Ishikawa (cell line): ENCODE data around the gene BAHD1.
A peak's percentile ranks its signal among the peaks of the same experiment; 100 is the strongest.

ENCODE experiments used
- CEBPB ChIP-seq: IDR thresholded peaks from 2 replicates; pipeline ENCODE4 v1.6.1; 2012
- CREB1 ChIP-seq: IDR thresholded peaks from 2 replicates; pipeline ENCODE4 v1.6.1; 2012; ENCODE audit warnings: low read depth
- EGR1 ChIP-seq: IDR thresholded peaks from 2 replicates; pipeline ENCODE4 v1.6.1; 2012
- EP300 ChIP-seq: IDR thresholded peaks from 2 replicates; pipeline ENCODE4 v1.6.1; 2012; ENCODE audit warnings: borderline replicate concordance
- FOXM1 ChIP-seq: IDR thresholded peaks from 2 replicates; pipeline ENCODE4 v1.6.1; 2012; ENCODE audit warnings: low read depth, borderline replicate concordance
- NFIC ChIP-seq: IDR thresholded peaks from 2 replicates; pipeline ENCODE4 v1.6.1; 2012
- RAD21 ChIP-seq: IDR thresholded peaks from 2 replicates; pipeline ENCODE4 v1.6.1; 2012; ENCODE audit warnings: low read depth
- TAF1 ChIP-seq: IDR thresholded peaks from 2 replicates; pipeline ENCODE4 v1.6.1; 2012; ENCODE audit warnings: low read depth, mild to moderate bottlenecking
- TCF12 ChIP-seq: IDR thresholded peaks from 2 replicates; pipeline ENCODE4 v1.6.1; 2012; ENCODE audit warnings: low read depth
- TEAD4 ChIP-seq: IDR thresholded peaks from 2 replicates; pipeline ENCODE4 v1.6.1; 2012
- YY1 ChIP-seq: IDR thresholded peaks from 2 replicates; pipeline ENCODE4 v1.6.1; 2012; ENCODE audit warnings: low read depth
- ZBTB7A ChIP-seq: IDR thresholded peaks from 2 replicates; pipeline ENCODE4 v1.6.1; 2012; ENCODE audit warnings: low read depth
- TF ChIP-seq, protein P1 (sequence below): IDR thresholded peaks from 2 replicates; pipeline ENCODE4 v1.6.1; 2012; ENCODE audit warnings: low read depth, mild to moderate bottlenecking
- TF ChIP-seq, protein P2 (sequence below): IDR thresholded peaks from 2 replicates; pipeline ENCODE4 v1.6.1; 2012
- TF ChIP-seq, protein P3 (sequence below): IDR thresholded peaks from 2 replicates; pipeline ENCODE4 v1.6.1; 2012

Gene BAHD1

DNA sequence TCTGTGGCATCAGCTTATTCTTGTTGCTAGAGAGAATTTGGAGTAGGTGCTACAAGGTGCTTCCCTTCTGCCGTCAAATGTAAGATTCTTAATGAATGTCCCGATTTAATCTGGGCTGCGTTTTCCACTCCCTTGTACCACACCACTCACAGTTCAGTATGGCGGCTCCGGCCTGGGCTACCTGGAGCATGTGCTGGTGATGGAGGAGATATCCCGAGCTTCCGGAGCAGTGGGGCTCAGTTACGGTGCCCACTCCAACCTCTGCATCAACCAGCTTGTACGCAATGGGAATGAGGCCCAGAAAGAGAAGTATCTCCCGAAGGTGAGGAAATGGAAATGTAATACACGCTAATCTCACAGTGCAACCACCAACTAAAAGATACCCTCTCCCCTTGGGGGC, 30.3 kb upstream of the BAHD1 start:
- no peak for TF ChIP-seq EGR1

DNA sequence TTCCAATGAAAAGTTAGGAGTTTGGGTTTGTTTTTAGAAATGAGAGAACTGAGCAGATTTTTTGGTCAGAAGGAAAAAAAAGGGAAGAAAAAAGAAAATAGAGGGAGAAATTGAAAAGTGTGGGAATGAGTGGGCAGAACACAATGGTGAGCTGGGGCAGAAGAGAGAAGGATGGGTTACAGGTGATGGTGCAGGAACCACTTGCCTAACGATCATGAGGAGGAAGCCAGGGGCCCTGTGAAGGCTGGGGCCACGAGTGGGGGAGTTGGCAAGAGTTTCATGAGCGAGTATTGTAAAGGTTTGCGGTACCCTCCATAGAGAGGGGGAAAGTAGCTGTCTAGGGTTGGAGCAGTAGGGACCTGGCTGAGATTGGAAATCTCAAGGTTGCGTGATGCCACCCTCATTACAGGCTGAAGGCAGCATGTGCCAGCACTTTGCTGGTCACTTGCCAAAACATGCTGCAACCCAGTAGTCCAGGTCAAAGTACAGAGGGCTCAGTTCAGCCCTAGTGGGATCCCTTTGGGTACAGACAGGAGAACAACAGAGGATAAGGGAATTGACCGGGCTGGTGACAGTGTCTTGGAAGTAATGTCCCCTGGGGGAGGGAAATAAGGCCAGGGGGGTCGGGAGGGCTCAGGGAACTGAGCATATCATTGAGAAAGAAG, 28.5 kb upstream of the BAHD1 start:
- TF ChIP-seq EGR1 (no peak), EP300 (no peak), ZBTB7A (no peak), TCF12 (no peak), TAF1 (no peak)

DNA sequence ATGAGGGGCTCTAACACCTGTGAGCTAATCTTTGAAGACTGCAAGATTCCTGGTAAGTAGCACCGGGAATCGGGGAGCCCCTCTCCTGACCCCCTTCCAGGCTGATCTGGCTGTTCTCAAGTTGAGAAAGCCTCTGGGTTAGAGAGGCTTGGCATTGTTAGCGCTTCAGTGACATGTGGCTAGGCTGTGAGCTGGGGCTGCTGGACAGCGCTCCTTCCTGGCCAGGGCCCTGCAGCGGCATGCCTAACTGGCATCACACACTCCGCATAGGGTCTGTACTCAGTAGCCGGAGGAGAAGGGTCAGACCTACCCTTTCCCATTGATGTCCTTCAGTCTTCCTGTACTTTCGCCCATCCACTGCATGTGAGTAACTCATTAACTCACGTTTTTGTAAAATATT, 27.7 kb upstream of the BAHD1 start:
- TF ChIP-seq, protein P1, sequence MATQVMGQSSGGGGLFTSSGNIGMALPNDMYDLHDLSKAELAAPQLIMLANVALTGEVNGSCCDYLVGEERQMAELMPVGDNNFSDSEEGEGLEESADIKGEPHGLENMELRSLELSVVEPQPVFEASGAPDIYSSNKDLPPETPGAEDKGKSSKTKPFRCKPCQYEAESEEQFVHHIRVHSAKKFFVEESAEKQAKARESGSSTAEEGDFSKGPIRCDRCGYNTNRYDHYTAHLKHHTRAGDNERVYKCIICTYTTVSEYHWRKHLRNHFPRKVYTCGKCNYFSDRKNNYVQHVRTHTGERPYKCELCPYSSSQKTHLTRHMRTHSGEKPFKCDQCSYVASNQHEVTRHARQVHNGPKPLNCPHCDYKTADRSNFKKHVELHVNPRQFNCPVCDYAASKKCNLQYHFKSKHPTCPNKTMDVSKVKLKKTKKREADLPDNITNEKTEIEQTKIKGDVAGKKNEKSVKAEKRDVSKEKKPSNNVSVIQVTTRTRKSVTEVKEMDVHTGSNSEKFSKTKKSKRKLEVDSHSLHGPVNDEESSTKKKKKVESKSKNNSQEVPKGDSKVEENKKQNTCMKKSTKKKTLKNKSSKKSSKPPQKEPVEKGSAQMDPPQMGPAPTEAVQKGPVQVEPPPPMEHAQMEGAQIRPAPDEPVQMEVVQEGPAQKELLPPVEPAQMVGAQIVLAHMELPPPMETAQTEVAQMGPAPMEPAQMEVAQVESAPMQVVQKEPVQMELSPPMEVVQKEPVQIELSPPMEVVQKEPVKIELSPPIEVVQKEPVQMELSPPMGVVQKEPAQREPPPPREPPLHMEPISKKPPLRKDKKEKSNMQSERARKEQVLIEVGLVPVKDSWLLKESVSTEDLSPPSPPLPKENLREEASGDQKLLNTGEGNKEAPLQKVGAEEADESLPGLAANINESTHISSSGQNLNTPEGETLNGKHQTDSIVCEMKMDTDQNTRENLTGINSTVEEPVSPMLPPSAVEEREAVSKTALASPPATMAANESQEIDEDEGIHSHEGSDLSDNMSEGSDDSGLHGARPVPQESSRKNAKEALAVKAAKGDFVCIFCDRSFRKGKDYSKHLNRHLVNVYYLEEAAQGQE: peak; percentile 46; the same call in 1 of the 2 replicates
- TF ChIP-seq CREB1: no peak
- TF ChIP-seq NFIC: no peak

DNA sequence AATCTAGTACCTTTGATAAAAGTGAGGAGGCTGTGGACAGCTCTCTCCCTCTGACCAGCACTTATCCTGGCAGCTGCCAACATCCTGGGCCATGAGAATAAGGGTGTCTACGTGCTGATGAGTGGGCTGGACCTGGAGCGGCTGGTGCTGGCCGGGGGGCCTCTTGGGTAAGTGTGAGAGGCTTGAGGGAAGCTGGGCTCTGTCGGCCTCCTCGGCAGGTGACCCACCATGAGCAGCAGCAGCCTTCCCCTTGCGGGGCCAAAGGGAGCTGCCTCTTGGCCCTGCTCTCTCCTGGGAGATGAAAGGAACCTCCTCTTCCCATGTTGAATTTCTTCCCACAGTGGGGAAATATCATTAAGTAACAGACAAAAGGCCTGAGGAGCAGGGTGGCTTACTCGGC, 25.9 kb upstream of the BAHD1 start:
- no peak for TF ChIP-seq CREB1
- no peak for TF ChIP-seq NFIC
- TF ChIP-seq, protein P2, sequence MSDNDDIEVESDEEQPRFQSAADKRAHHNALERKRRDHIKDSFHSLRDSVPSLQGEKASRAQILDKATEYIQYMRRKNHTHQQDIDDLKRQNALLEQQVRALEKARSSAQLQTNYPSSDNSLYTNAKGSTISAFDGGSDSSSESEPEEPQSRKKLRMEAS: no peak
- TF ChIP-seq, protein P1: no peak
- no peak for TF ChIP-seq RAD21
- TF ChIP-seq TAF1: no peak
- no peak for TF ChIP-seq TCF12
- no peak for TF ChIP-seq EP300
- TF ChIP-seq, protein P3, sequence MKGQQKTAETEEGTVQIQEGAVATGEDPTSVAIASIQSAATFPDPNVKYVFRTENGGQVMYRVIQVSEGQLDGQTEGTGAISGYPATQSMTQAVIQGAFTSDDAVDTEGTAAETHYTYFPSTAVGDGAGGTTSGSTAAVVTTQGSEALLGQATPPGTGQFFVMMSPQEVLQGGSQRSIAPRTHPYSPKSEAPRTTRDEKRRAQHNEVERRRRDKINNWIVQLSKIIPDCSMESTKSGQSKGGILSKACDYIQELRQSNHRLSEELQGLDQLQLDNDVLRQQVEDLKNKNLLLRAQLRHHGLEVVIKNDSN: no peak
- TF ChIP-seq TEAD4: no peak
- no peak for TF ChIP-seq FOXM1
- TF ChIP-seq CEBPB: no peak

DNA sequence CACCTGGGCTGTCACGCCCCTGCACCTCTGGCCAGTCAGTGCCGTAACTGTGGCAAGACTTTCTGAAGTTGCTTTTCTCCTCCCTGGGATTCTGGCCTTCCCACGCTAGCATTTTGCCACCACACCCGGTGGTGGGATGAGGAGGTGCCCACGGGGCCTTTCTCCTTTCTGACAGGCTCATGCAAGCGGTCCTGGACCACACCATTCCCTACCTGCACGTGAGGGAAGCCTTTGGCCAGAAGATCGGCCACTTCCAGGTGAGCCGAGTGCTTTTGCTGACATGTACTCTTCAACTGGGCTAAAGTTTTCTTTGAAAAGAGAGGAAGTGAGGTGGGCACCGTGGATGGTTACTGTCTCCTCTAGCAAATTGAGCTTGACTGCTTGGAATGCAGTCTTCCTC, 25.5 kb upstream of the BAHD1 start:
- TF ChIP-seq, protein P2: no peak
- TF ChIP-seq ZBTB7A (no peak), TAF1 (no peak), TEAD4 (no peak), TCF12 (no peak), RAD21 (no peak), CREB1 (no peak), CEBPB (no peak), EGR1 (no peak), YY1 (no peak), FOXM1 (no peak), EP300 (no peak), NFIC (no peak)
- TF ChIP-seq, protein P1: no peak
- TF ChIP-seq, protein P3: no peak

DNA sequence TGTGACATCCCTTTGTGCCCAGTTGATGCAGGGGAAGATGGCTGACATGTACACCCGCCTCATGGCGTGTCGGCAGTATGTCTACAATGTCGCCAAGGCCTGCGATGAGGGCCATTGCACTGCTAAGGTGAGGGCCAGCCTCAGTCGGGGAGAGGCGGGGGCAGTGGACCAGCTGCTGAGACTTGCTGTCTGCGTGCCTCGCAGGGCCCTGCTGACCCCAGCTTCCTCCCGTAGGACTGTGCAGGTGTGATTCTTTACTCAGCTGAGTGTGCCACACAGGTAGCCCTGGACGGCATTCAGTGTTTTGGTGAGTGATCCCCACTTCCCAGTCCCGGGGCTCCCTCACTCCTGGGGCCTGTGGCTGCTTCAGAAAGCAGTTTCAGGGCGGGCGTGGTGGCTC, 24.7 kb upstream of the BAHD1 start:
- TF ChIP-seq CEBPB (no peak), TEAD4 (no peak), TCF12 (no peak), NFIC (no peak), EGR1 (no peak)
- TF ChIP-seq, protein P3: no peak
- TF ChIP-seq, protein P1: no peak
